Measurements from ENCODE around the gene PIGA. TPM values are rescaled to one million over a fixed set of nuclear protein-coding genes. Genes with fewer than 3 reads are reported as not detected.

Gene PIGA
- polyA plus RNA-seq (ENCODE audit: insufficient read length in 4 of 4): 10 to 100 TPM; 15.7 to 18.4 (median 17.3) TPM

- DNase-seq (ENCODE audit: low read depth in 4 of 4, low spot score in 3 of 4): peak; percentile 81 to 88 (median 86)
Observed at GRCh38 chrX:15335135-15336022, at the start of gene PIGA. Gene PIGA (minus strand): TSS chrX:15335523. CDS start chrX:15331930, 3,593 bp downstream.

- DNase-seq (ENCODE audit: low read depth in 4 of 4, low spot score in 3 of 4): no peak
Observed at GRCh38 chrX:15384304-15384703, 49.0 kb upstream of the PIGA start, which contains the start of gene VEGFD. Gene VEGFD (minus strand): TSS chrX:15384413. CDS start chrX:15383946, 467 bp downstream.

GRCh38 chrX:15382813-15383212, 47.5 kb upstream of the PIGA start:
- no peak for DNase-seq (ENCODE audit: low read depth in 4 of 4, low spot score in 3 of 4)

- DNase-seq (ENCODE audit: low read depth in 4 of 4, low spot score in 3 of 4): no peak
Observed at GRCh38 chrX:15376956-15377355, 41.6 kb upstream of the PIGA start.

GRCh38 chrX:15373976-15374375, 38.7 kb upstream of the PIGA start:
- no peak for DNase-seq (ENCODE audit: low read depth in 4 of 4, low spot score in 3 of 4)

- DNase-seq (ENCODE audit: low read depth in 4 of 4, low spot score in 3 of 4): no peak
Observed at GRCh38 chrX:15366506-15367352, 31.4 kb upstream of the PIGA start.

GRCh38 chrX:15359701-15360100, 24.4 kb upstream of the PIGA start:
- no peak for DNase-seq (ENCODE audit: low read depth in 4 of 4, low spot score in 3 of 4)

- DNase-seq (ENCODE audit: low read depth in 4 of 4, low spot score in 3 of 4): no peak
Observed at GRCh38 chrX:15358533-15358932, 23.2 kb upstream of the PIGA start.

- DNase-seq (ENCODE audit: low read depth in 4 of 4, low spot score in 3 of 4): no peak
Observed at GRCh38 chrX:15356444-15356843, 21.1 kb upstream of the PIGA start.

GRCh38 chrX:15350329-15350996, 15.1 kb upstream of the PIGA start:
- DNase-seq (ENCODE audit: low read depth in 4 of 4, low spot score in 3 of 4): no peak

GRCh38 chrX:15349046-15349445, 13.7 kb upstream of the PIGA start:
- peak in 3 of 4 donors; percentile 23 to 38 (median 38) for DNase-seq (ENCODE audit: low read depth in 4 of 4, low spot score in 3 of 4)

GRCh38 chrX:15345976-15346375, 10.7 kb upstream of the PIGA start:
- DNase-seq (ENCODE audit: low read depth in 4 of 4, low spot score in 3 of 4): no peak

GRCh38 chrX:15344106-15344505, 8.8 kb upstream of the PIGA start:
- DNase-seq (ENCODE audit: low read depth in 4 of 4, low spot score in 3 of 4): no peak

GRCh38 chrX:15343075-15343476, 7.8 kb upstream of the PIGA start:
- no peak for DNase-seq (ENCODE audit: low read depth in 4 of 4, low spot score in 3 of 4)

GRCh38 chrX:15340867-15341266, 5.5 kb upstream of the PIGA start:
- DNase-seq (ENCODE audit: low read depth in 4 of 4, low spot score in 3 of 4): no peak

GRCh38 chrX:15336023-15336413, 695 bp upstream of the PIGA start:
- peak in 3 of 4 donors; percentile 10 to 44 (median 10) for DNase-seq (ENCODE audit: low read depth in 4 of 4, low spot score in 3 of 4)

GRCh38 chrX:15334561-15334960, 762 bp downstream of the PIGA start:
- no peak for DNase-seq (ENCODE audit: low read depth in 4 of 4, low spot score in 3 of 4)

- DNase-seq (ENCODE audit: low read depth in 4 of 4, low spot score in 3 of 4): no peak
Observed at GRCh38 chrX:15328821-15329220, 6.5 kb downstream of the PIGA start.

- DNase-seq (ENCODE audit: low read depth in 4 of 4, low spot score in 3 of 4): no peak
Observed at GRCh38 chrX:15328131-15328530, 7.2 kb downstream of the PIGA start.

- DNase-seq (ENCODE audit: low read depth in 4 of 4, low spot score in 3 of 4): no peak
Observed at GRCh38 chrX:15322472-15322871, 12.9 kb downstream of the PIGA start.

- DNase-seq (ENCODE audit: low read depth in 4 of 4, low spot score in 3 of 4): no peak
Observed at GRCh38 chrX:15322072-15322471, 13.3 kb downstream of the PIGA start.
